ENCODE measurements around the gene ENPP3. TPM values are rescaled to one million over a fixed set of nuclear protein-coding genes. Genes with fewer than 3 reads are reported as not detected.

Gene ENPP3
- total RNA-seq, 1 experiment from 2014 or later = not detected

DNA sequence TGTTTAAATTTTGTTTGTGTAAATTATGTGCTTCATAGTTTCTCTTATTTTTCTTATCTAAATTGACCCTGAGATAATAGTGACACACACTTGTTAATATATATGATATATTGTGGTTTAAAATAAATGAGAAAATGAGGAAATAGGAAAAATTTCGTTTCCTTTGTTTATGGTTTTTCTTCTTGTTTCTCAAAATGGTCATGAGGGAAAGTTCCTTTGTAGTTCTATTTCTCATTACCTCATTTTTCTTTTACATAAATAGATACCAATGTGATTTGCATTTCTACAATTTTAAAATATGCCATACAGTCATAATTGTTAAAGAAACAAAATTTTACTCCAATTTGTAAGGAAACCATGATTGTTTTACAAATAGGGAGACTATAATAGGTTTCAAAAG is 54.9 kb downstream of the ENPP3 start:
- TF ChIP-seq, protein P1, sequence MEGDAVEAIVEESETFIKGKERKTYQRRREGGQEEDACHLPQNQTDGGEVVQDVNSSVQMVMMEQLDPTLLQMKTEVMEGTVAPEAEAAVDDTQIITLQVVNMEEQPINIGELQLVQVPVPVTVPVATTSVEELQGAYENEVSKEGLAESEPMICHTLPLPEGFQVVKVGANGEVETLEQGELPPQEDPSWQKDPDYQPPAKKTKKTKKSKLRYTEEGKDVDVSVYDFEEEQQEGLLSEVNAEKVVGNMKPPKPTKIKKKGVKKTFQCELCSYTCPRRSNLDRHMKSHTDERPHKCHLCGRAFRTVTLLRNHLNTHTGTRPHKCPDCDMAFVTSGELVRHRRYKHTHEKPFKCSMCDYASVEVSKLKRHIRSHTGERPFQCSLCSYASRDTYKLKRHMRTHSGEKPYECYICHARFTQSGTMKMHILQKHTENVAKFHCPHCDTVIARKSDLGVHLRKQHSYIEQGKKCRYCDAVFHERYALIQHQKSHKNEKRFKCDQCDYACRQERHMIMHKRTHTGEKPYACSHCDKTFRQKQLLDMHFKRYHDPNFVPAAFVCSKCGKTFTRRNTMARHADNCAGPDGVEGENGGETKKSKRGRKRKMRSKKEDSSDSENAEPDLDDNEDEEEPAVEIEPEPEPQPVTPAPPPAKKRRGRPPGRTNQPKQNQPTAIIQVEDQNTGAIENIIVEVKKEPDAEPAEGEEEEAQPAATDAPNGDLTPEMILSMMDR (IDR thresholded peaks at IDR 0.05; ENCODE audit: unreplicated experiment) = no peak
- Mint-ChIP-seq H3K4me1 (ENCODE audit: insufficient read depth, unreplicated experiment) (no peaks in the 10 kb centered on the region), H3K9me3 (ENCODE audit: unreplicated experiment) (no peaks in the 10 kb centered on the region), H3K27ac (ENCODE audit: low read depth, unreplicated experiment) (no peak overlapping the region), H3K4me3 (ENCODE audit: unreplicated experiment) (no peak overlapping the region), H3K27me3 (ENCODE audit: insufficient read depth, unreplicated experiment) (no peaks in the 10 kb centered on the region), H3K36me3 (ENCODE audit: insufficient read depth, unreplicated experiment) (no peaks in the 10 kb centered on the region)
- BruUV-seq (replicated peaks) = no TSS peak
- POLR2A ChIA-PET = no interaction called here
- CTCF ChIA-PET = no interaction called here
- intact Hi-C loops (cut with micrococcal nuclease) = no loop called here
- no peak for DNase-seq (ENCODE audit: unreplicated experiment)

DNA sequence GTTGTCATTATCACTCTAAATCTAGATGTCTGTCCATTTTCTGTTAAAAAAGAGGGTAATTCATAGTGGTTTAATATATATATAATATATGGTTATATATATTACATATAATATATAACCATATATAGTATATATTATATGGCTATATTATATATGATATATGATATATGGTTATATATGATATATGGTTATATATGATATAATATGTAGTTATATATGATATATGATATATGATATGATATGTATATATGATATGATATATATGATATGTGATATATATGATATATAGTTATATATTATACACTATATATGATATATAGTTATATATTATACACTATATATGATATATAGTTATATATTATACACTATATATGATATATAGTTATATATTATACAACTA is 55.5 kb downstream of the ENPP3 start:
- Mint-ChIP-seq H3K36me3 (ENCODE audit: insufficient read depth, unreplicated experiment) (no peaks in the 10 kb centered on the region), H3K27ac (ENCODE audit: low read depth, unreplicated experiment) (no peak overlapping the region), H3K4me3 (ENCODE audit: unreplicated experiment) (no peak overlapping the region), H3K9me3 (ENCODE audit: unreplicated experiment) (no peaks in the 10 kb centered on the region), H3K27me3 (ENCODE audit: insufficient read depth, unreplicated experiment) (no peaks in the 10 kb centered on the region), H3K4me1 (ENCODE audit: insufficient read depth, unreplicated experiment) (no peaks in the 10 kb centered on the region)
- CTCF ChIA-PET = interaction anchor here (1.3 kb wide), 1 partner anchor 29 kb away, joined by 3 read pairs; no protein-coding TSS in a partner anchor
- no TSS peak for BruUV-seq (replicated peaks)
- POLR2A ChIA-PET = interaction anchor here (1.0 kb wide), 1 partner anchor 216 kb away, joined by 3 read pairs; no protein-coding TSS in a partner anchor
- intact Hi-C loops (cut with micrococcal nuclease) = no loop called here
- TF ChIP-seq, protein P1 (IDR thresholded peaks at IDR 0.05; ENCODE audit: unreplicated experiment) = no peak
- DNase-seq (ENCODE audit: unreplicated experiment) = no peak

DNA sequence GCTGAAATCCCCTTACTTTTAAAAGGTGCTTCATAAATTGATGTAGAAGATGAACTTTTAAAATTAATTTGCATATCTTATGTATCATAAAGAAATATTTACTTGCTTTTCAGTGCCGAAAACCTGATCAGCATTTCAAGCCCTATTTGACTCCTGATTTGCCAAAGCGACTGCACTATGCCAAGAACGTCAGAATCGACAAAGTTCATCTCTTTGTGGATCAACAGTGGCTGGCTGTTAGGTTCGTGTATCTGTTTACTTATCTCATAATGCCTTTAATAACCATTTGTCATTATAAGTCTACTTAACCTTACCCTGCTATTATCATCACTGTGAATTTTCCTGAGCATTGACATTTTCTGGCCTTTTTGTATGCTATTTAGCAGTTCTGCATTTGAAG is 56.3 kb downstream of the ENPP3 start:
- Mint-ChIP-seq H3K9me3 (ENCODE audit: unreplicated experiment) (no peaks in the 10 kb centered on the region), H3K27me3 (ENCODE audit: insufficient read depth, unreplicated experiment) (no peaks in the 10 kb centered on the region), H3K4me3 (ENCODE audit: unreplicated experiment) (no peak overlapping the region), H3K36me3 (ENCODE audit: insufficient read depth, unreplicated experiment) (no peaks in the 10 kb centered on the region), H3K27ac (ENCODE audit: low read depth, unreplicated experiment) (no peak overlapping the region), H3K4me1 (ENCODE audit: insufficient read depth, unreplicated experiment) (no peaks in the 10 kb centered on the region)
- ChIA-PET CTCF (interaction anchor here (0.8 to 4.8 kb wide), 6 partner anchors 30 to 488 kb away, joined by 3 to 112 read pairs (median 24); no protein-coding TSS in a partner anchor), POLR2A (interaction anchor here (1.0 kb wide), 1 partner anchor 215 kb away, joined by 3 read pairs; no protein-coding TSS in a partner anchor)
- BruUV-seq (replicated peaks) = no TSS peak
- DNase-seq (ENCODE audit: unreplicated experiment) = no peak
- intact Hi-C loops (cut with micrococcal nuclease) = no loop called here
- TF ChIP-seq, protein P1 (IDR thresholded peaks at IDR 0.05; ENCODE audit: unreplicated experiment) = no peak

DNA sequence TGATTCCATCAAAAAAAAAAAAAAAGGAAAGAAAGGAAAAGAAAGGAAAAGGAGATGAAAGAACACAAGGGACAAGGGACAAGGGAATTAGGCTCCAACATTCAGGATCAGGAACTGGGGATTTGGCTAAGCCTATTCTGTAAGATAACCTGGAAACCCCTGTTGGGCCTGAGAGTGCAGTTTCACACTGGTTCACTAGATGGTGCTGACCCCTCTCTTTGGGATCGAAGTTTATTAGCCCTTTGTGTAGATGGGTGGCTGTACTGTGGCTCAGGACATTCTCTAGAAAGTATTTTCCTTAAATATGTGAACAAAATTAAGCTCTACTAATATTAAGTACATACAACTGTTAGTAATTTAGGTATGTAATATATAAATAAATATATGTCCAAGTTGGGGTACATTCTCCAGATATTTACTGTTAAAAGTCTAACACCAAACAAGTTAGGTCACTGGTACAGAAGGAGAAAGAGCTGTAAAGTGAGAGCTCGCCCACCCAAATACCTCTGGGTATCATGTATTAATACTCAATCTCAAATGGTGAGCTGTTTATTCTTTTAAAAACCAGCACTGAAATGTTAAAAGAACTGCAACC is 57.8 kb downstream of the ENPP3 start:
- BruUV-seq (replicated peaks) = no TSS peak
- peak; percentile 78 for DNase-seq (ENCODE audit: unreplicated experiment)
- intact Hi-C loops (cut with micrococcal nuclease) = loop anchor here (1.0 kb wide), 1 partner anchor 215 kb away; no protein-coding TSS in a partner anchor
- Mint-ChIP-seq H3K4me3 (ENCODE audit: unreplicated experiment) (no peak overlapping the region), H3K27ac (ENCODE audit: low read depth, unreplicated experiment) (no peak overlapping the region), H3K9me3 (ENCODE audit: unreplicated experiment) (no peaks in the 10 kb centered on the region), H3K4me1 (ENCODE audit: insufficient read depth, unreplicated experiment) (no peaks in the 10 kb centered on the region), H3K27me3 (ENCODE audit: insufficient read depth, unreplicated experiment) (no peaks in the 10 kb centered on the region), H3K36me3 (ENCODE audit: insufficient read depth, unreplicated experiment) (no peaks in the 10 kb centered on the region)
- ChIA-PET POLR2A (interaction anchor here (0.7 to 1.5 kb wide), 5 partner anchors 23 to 255 kb away, joined by 3 to 7 read pairs (median 3); no protein-coding TSS in a partner anchor), CTCF (interaction anchor here (0.5 to 4.8 kb wide), 64 partner anchors 9 to 1044 kb away, joined by 3 to 112 read pairs (median 4); no protein-coding TSS in a partner anchor)
- TF ChIP-seq, protein P1 (IDR thresholded peaks at IDR 0.05; ENCODE audit: unreplicated experiment) = peak; percentile 92
